Activated naive CD4-positive, alpha-beta T cell treated with anti-CD3 and anti-CD28 coated beads, Interleukin-2, amount 50 U/mL, for 24 hours (primary cell): Measurements from ENCODE around the gene GNG14.
"Not testable (repeated sequence)": the region's sequence is repeated elsewhere in the genome, so short reads cannot be mapped to it uniquely, and the experiment has no call there.

Experiments used
- H3K27ac Mint-ChIP-seq: one replicate; pipeline ENCODE4 v1.8.0; 2021; ENCODE audit warnings: mild to moderate bottlenecking, mixed read lengths
- H3K27me3 Mint-ChIP-seq: one replicate; pipeline ENCODE4 v1.8.0; 2021; ENCODE audit warnings: mixed read lengths
- H3K36me3 Mint-ChIP-seq: one replicate; pipeline ENCODE4 v1.8.0; 2021; ENCODE audit warnings: mixed read lengths
- H3K4me1 Mint-ChIP-seq: one replicate; pipeline ENCODE4 v1.8.0; 2021; ENCODE audit warnings: mixed read lengths
- H3K4me3 Mint-ChIP-seq: one replicate; pipeline ENCODE4 v1.8.0; 2021; ENCODE audit warnings: mild to moderate bottlenecking, mixed read lengths
- H3K9me3 Mint-ChIP-seq: one replicate; pipeline ENCODE4 v1.8.0; 2021; ENCODE audit warnings: mixed read lengths

Gene GNG14

GRCh38 chr19:12678039-12678438 is 9.8 kb upstream of the GNG14 start:
- H3K4me3 Mint-ChIP-seq, H3K27me3 Mint-ChIP-seq, H3K9me3 Mint-ChIP-seq, H3K27ac Mint-ChIP-seq: not testable (repeated sequence)
- H3K36me3 Mint-ChIP-seq: peaks cover 12% of the 10 kb centered on the region
- peaks cover 28% of the 10 kb centered on the region for H3K4me1 Mint-ChIP-seq

- Mint-ChIP-seq H3K27me3 (no peaks in the 10 kb centered on the region), H3K36me3 (peaks cover 8% of the 10 kb centered on the region), H3K4me1 (peaks cover 28% of the 10 kb centered on the region), H3K4me3 (peak overlapping the region; percentile 100), H3K9me3 (no peaks in the 10 kb centered on the region), H3K27ac (peak overlapping the region; percentile 17)
These were observed 7.8 kb upstream of the GNG14 start for GRCh38 chr19:12680034-12680433.

GRCh38 chr19:12681074-12681987 is 6.5 kb upstream of the GNG14 start, which contains the start of gene DHPS:
Gene DHPS, minus strand, starts transcription at chr19:12681880. Its CDS starts 114 bp downstream, at chr19:12681766.
- Mint-ChIP-seq H3K27me3 (no peaks in the 10 kb centered on the region), H3K9me3 (no peaks in the 10 kb centered on the region), H3K36me3 (peaks cover 7% of the 10 kb centered on the region), H3K4me1 (peaks cover 26% of the 10 kb centered on the region), H3K27ac (peak within 1 kb of the TSS; percentile 92), H3K4me3 (peak within 1 kb of the TSS; percentile 100)

GRCh38 chr19:12685831-12686230 is 2.0 kb upstream of the GNG14 start:
- peaks cover 4% of the 10 kb centered on the region for H3K36me3 Mint-ChIP-seq
- no peaks in the 10 kb centered on the region for H3K9me3 Mint-ChIP-seq
- no peak overlapping the region for H3K4me3 Mint-ChIP-seq
- H3K27me3 Mint-ChIP-seq: no peaks in the 10 kb centered on the region
- no peak overlapping the region for H3K27ac Mint-ChIP-seq
- H3K4me1 Mint-ChIP-seq: peaks cover 5% of the 10 kb centered on the region

- Mint-ChIP-seq H3K36me3 (no peaks in the 10 kb centered on the region), H3K4me1 (no peaks in the 10 kb centered on the region), H3K9me3 (no peaks in the 10 kb centered on the region), H3K4me3 (no peak overlapping the region), H3K27me3 (no peaks in the 10 kb centered on the region), H3K27ac (no peak overlapping the region)
These were observed 1.2 kb downstream of the GNG14 start for GRCh38 chr19:12689012-12689411.

- Mint-ChIP-seq H3K4me1 (no peaks in the 10 kb centered on the region), H3K4me3 (no peak overlapping the region), H3K36me3 (no peaks in the 10 kb centered on the region), H3K27ac (no peak overlapping the region), H3K9me3 (no peaks in the 10 kb centered on the region), H3K27me3 (no peaks in the 10 kb centered on the region)
These were observed 1.9 kb downstream of the GNG14 start for GRCh38 chr19:12689581-12690216.

- Mint-ChIP-seq H3K4me3 (no peak overlapping the region), H3K4me1 (peaks cover 6% of the 10 kb centered on the region), H3K27ac (no peak overlapping the region), H3K36me3 (no peaks in the 10 kb centered on the region), H3K27me3 (no peaks in the 10 kb centered on the region), H3K9me3 (no peaks in the 10 kb centered on the region)
These were observed 5.2 kb downstream of the GNG14 start for GRCh38 chr19:12692960-12693359.

GRCh38 chr19:12694641-12695040 is 6.8 kb downstream of the GNG14 start:
- peak overlapping the region; percentile 90 for H3K4me3 Mint-ChIP-seq
- peaks cover 2% of the 10 kb centered on the region for H3K36me3 Mint-ChIP-seq
- H3K9me3 Mint-ChIP-seq: no peaks in the 10 kb centered on the region
- no peak overlapping the region for H3K27ac Mint-ChIP-seq
- H3K27me3 Mint-ChIP-seq: no peaks in the 10 kb centered on the region
- H3K4me1 Mint-ChIP-seq: peaks cover 13% of the 10 kb centered on the region

- Mint-ChIP-seq H3K27ac (no peak overlapping the region), H3K4me3 (peak overlapping the region; percentile 90), H3K36me3 (peaks cover 2% of the 10 kb centered on the region), H3K27me3 (no peaks in the 10 kb centered on the region), H3K4me1 (peaks cover 13% of the 10 kb centered on the region), H3K9me3 (no peaks in the 10 kb centered on the region)
These were observed 7.3 kb downstream of the GNG14 start for GRCh38 chr19:12695096-12695495.

- Mint-ChIP-seq H3K4me1 (peaks cover 13% of the 10 kb centered on the region), H3K27me3 (no peaks in the 10 kb centered on the region), H3K36me3 (peaks cover 2% of the 10 kb centered on the region), H3K27ac (no peak overlapping the region), H3K9me3 (no peaks in the 10 kb centered on the region), H3K4me3 (peak overlapping the region; percentile 90)
These were observed 7.7 kb downstream of the GNG14 start for GRCh38 chr19:12695514-12695913.

GRCh38 chr19:12695997-12696365 is 8.2 kb downstream of the GNG14 start:
- H3K36me3 Mint-ChIP-seq: peaks cover 2% of the 10 kb centered on the region
- H3K27ac Mint-ChIP-seq: peak overlapping the region; percentile 91
- H3K4me1 Mint-ChIP-seq: peaks cover 13% of the 10 kb centered on the region
- peak overlapping the region; percentile 90 for H3K4me3 Mint-ChIP-seq
- no peaks in the 10 kb centered on the region for H3K27me3 Mint-ChIP-seq
- no peaks in the 10 kb centered on the region for H3K9me3 Mint-ChIP-seq

GRCh38 chr19:12696366-12697335 is 8.9 kb downstream of the GNG14 start, which contains the start of gene FBXW9:
Gene FBXW9, minus strand, starts transcription at chr19:12696631. Its CDS starts 50 bp downstream, at chr19:12696581.
- no peaks in the 10 kb centered on the region for H3K27me3 Mint-ChIP-seq
- peak within 1 kb of the TSS; percentile 90 for H3K4me3 Mint-ChIP-seq
- peak within 1 kb of the TSS; percentile 91 for H3K27ac Mint-ChIP-seq
- no peaks in the 10 kb centered on the region for H3K9me3 Mint-ChIP-seq
- peaks cover 13% of the 10 kb centered on the region for H3K4me1 Mint-ChIP-seq
- peaks cover 2% of the 10 kb centered on the region for H3K36me3 Mint-ChIP-seq

GRCh38 chr19:12697425-12697824 is 9.6 kb downstream of the GNG14 start:
- peaks cover 13% of the 10 kb centered on the region for H3K4me1 Mint-ChIP-seq
- H3K9me3 Mint-ChIP-seq, H3K27me3 Mint-ChIP-seq, H3K36me3 Mint-ChIP-seq, H3K27ac Mint-ChIP-seq: not testable (repeated sequence)
- peak overlapping the region; percentile 7 for H3K4me3 Mint-ChIP-seq

GRCh38 chr19:12698138-12698537 is 10.3 kb downstream of the GNG14 start:
- Mint-ChIP-seq H3K9me3 (no peaks in the 10 kb centered on the region), H3K36me3 (peaks cover 6% of the 10 kb centered on the region), H3K27me3 (no peaks in the 10 kb centered on the region), H3K4me1 (peaks cover 13% of the 10 kb centered on the region), H3K27ac (no peak overlapping the region), H3K4me3 (peak overlapping the region; percentile 77)

GRCh38 chr19:12701596-12702282 is 13.9 kb downstream of the GNG14 start:
- Mint-ChIP-seq H3K36me3 (peaks cover 8% of the 10 kb centered on the region), H3K4me1 (peaks cover 10% of the 10 kb centered on the region), H3K4me3 (no peak overlapping the region), H3K27me3 (no peaks in the 10 kb centered on the region), H3K27ac (no peak overlapping the region), H3K9me3 (no peaks in the 10 kb centered on the region)
